DND-41 (cell line): ENCODE results near the gene S1PR4.
A peak's percentile ranks its signal among the peaks of the same experiment; 100 is the strongest.

Source experiments
- ATAC-seq: fragments of 200-7000 bp; cut with Tn5 transposase; 3 replicates; pipeline ENCODE4 v1.9.1; 2021; ENCODE audit warnings: low read depth; ENCODE audit not compliant: insufficient read depth
- DNase-seq: peaks from one replicate; pipeline ENCODE4 v3.0.0-alpha.2; 2020
- H2AFZ ChIP-seq: 2 replicates; pipeline ENCODE4 v1.6.0; 2012; ENCODE audit warnings: low read depth, low read length
- H3K27ac ChIP-seq: 2 replicates; pipeline ENCODE4 v1.5.1; 2012; ENCODE audit warnings: low read length, inconsistent platforms
- H3K27me3 ChIP-seq: fragments of 200-600 bp; sonication (generic); 2 replicates; pipeline ENCODE4 v1.6.0; 2012; ENCODE audit warnings: low read length, mild to moderate bottlenecking, inconsistent platforms; ENCODE audit not compliant: insufficient read depth, poor library complexity
- H3K36me3 ChIP-seq: 2 replicates; pipeline ENCODE4 v1.5.1; 2012; ENCODE audit warnings: low read length, inconsistent platforms; ENCODE audit not compliant: insufficient read depth
- H3K4me1 ChIP-seq: 2 replicates; pipeline ENCODE4 v1.5.1; 2012; ENCODE audit warnings: mild to moderate bottlenecking, low read length; ENCODE audit not compliant: insufficient read depth
- H3K4me2 ChIP-seq: 2 replicates; pipeline ENCODE4 v1.6.0; 2012; ENCODE audit warnings: mild to moderate bottlenecking, moderate library complexity, low read length, inconsistent platforms; ENCODE audit not compliant: insufficient read depth
- H3K4me3 ChIP-seq, 2 experiments: fragments of 200-600 bp in 1 of 2; shearing (Covaris generic) in 1 of 2; 2 replicates each; pipeline ENCODE4 v1.5.1; 2012 to 2016; ENCODE audit warnings: inconsistent platforms in 2 of 2, low read length in 2 of 2, mild to moderate bottlenecking in 2 of 2, low read depth in 1 of 2, moderate library complexity in 1 of 2
- H3K79me2 ChIP-seq: 2 replicates; pipeline ENCODE4 v1.6.0; 2012; ENCODE audit warnings: low read length, inconsistent platforms; ENCODE audit not compliant: insufficient read depth
- H3K9ac ChIP-seq: 2 replicates; pipeline ENCODE4 v1.6.0; 2012; ENCODE audit warnings: low read depth, mild to moderate bottlenecking, inconsistent platforms, low read length, moderate library complexity
- H3K9me3 ChIP-seq: 2 replicates; pipeline ENCODE4 v1.5.1; 2012; ENCODE audit warnings: low read length, moderate library complexity, mild to moderate bottlenecking, inconsistent platforms; ENCODE audit not compliant: insufficient read depth, severe bottlenecking
- H4K20me1 ChIP-seq: 2 replicates; pipeline ENCODE4 v1.6.0; 2012; ENCODE audit warnings: low read length; ENCODE audit not compliant: insufficient read depth
- EZH2 ChIP-seq: IDR thresholded peaks from 3 replicates; pipeline ENCODE4 v1.6.1; 2012; ENCODE audit warnings: borderline replicate concordance, low read depth, mild to moderate bottlenecking, moderate library complexity, low read length, inconsistent platforms; ENCODE audit not compliant: severe bottlenecking
- TF ChIP-seq, protein P1 (sequence below): IDR thresholded peaks from 2 replicates; pipeline ENCODE4 v1.5.1; 2012; ENCODE audit warnings: borderline replicate concordance, low read length, moderate library complexity, mild to moderate bottlenecking; ENCODE audit not compliant: poor library complexity, severe bottlenecking; ENCODE audit errors: extremely low read depth

The S1PR4 gene

DNA sequence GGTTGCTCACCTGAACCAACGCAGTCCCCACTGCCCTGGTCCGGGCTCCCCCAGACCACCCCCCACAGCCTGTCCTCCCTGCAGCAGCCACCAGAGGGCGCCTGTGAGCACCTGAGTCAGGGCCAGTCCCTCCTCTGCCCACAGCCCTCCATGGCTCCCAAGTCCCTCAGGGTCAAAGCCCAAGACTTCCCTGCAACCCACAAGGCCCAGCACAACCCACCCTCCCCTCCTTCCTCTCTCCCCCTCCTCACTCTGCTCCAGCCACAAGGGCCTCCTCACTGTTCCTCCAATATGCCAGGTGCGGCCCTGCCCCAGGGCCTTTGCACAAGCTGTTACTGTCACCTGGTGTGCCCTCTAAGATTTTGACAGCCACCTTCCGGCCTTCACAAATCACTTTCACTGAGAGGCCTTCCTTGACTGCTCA, 31.9 kb upstream of the S1PR4 start:
- H3K9ac ChIP-seq = no peak overlapping the region; the same call in 1 of the 2 replicates
- H2AFZ ChIP-seq = no peak overlapping the region
- H3K4me1 ChIP-seq = peaks cover 88% of the 10 kb centered on the region
- H3K9me3 ChIP-seq = no peaks in the 10 kb centered on the region
- peak; percentile 59 for ATAC-seq
- H3K36me3 ChIP-seq = peaks cover 90% of the 10 kb centered on the region
- H3K27ac ChIP-seq = peak overlapping the region; percentile 75
- no peak overlapping the region; a peak in 1 of 4 replicates for H3K4me3 ChIP-seq
- peak overlapping the region; percentile 46 for H3K4me2 ChIP-seq
- H3K79me2 ChIP-seq = peaks cover 99% of the 10 kb centered on the region
- no peak for TF ChIP-seq EZH2
- TF ChIP-seq, protein P1, sequence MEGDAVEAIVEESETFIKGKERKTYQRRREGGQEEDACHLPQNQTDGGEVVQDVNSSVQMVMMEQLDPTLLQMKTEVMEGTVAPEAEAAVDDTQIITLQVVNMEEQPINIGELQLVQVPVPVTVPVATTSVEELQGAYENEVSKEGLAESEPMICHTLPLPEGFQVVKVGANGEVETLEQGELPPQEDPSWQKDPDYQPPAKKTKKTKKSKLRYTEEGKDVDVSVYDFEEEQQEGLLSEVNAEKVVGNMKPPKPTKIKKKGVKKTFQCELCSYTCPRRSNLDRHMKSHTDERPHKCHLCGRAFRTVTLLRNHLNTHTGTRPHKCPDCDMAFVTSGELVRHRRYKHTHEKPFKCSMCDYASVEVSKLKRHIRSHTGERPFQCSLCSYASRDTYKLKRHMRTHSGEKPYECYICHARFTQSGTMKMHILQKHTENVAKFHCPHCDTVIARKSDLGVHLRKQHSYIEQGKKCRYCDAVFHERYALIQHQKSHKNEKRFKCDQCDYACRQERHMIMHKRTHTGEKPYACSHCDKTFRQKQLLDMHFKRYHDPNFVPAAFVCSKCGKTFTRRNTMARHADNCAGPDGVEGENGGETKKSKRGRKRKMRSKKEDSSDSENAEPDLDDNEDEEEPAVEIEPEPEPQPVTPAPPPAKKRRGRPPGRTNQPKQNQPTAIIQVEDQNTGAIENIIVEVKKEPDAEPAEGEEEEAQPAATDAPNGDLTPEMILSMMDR = peak; percentile 95
- H3K27me3 ChIP-seq = no peaks in the 10 kb centered on the region
- peaks cover 77% of the 10 kb centered on the region for H4K20me1 ChIP-seq
- DNase-seq = peak; percentile 65

DNA sequence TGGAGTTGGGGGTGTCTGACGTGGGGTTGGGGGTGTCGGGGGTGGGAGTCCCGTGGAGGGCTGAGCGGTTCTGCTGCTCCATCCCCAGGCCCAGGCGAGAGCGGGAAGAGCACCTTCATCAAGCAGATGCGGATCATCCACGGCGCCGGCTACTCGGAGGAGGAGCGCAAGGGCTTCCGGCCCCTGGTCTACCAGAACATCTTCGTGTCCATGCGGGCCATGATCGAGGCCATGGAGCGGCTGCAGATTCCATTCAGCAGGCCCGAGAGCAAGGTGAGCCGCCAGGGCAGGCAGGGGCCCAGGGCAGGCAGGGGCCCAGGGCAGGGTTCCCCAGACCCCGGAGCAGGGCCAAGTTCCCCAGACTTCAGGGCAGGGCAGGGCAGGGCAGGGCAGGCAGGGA, 30.1 kb upstream of the S1PR4 start:
- peak overlapping the region; percentile 25; the same call in 1 of the 2 replicates for H3K4me2 ChIP-seq
- peaks cover 89% of the 10 kb centered on the region for H3K4me1 ChIP-seq
- TF ChIP-seq EZH2 = no peak
- ATAC-seq (no peak), DNase-seq (no peak)
- no peak overlapping the region for H2AFZ ChIP-seq
- peaks cover 91% of the 10 kb centered on the region for H3K36me3 ChIP-seq
- peak overlapping the region in 1 of 2 experiments; percentile 28; a peak in 1 of 4 replicates for H3K4me3 ChIP-seq
- peak overlapping the region; percentile 22; the same call in 1 of the 2 replicates for H3K27ac ChIP-seq
- H3K9me3 ChIP-seq = peaks cover 5% of the 10 kb centered on the region
- peaks cover 99% of the 10 kb centered on the region for H3K79me2 ChIP-seq
- no peaks in the 10 kb centered on the region for H3K27me3 ChIP-seq
- H4K20me1 ChIP-seq = peaks cover 71% of the 10 kb centered on the region
- no peak overlapping the region for H3K9ac ChIP-seq

DNA sequence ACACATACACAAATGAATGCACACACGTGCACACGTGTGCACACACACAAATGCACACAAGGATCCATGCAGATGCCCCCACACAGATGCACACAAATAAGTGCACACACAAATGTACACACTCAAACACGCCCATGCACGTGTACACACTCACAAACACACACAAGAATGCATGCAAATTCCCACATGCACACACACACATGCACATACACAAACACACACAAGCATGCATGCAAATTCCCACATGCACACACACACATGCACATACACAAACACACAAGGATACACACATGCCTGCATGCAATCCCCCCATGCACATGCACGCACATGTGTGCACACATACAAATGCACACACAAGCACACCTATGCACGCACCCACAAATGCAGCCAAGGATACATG, 29.5 kb upstream of the S1PR4 start:
- TF ChIP-seq, protein P1 = no peak
- TF ChIP-seq EZH2 = no peak
- ATAC-seq (no peak), DNase-seq (no peak)
- peak overlapping the region; percentile 45 for H3K27ac ChIP-seq
- no peaks in the 10 kb centered on the region for H3K27me3 ChIP-seq
- no peak overlapping the region for H3K9ac ChIP-seq
- H3K79me2 ChIP-seq = peaks cover 99% of the 10 kb centered on the region
- H3K4me1 ChIP-seq = peaks cover 89% of the 10 kb centered on the region
- peaks cover 65% of the 10 kb centered on the region for H4K20me1 ChIP-seq
- no peak overlapping the region for H2AFZ ChIP-seq
- peak overlapping the region in 1 of 2 experiments; percentile 28; a peak in 1 of 4 replicates for H3K4me3 ChIP-seq
- peak overlapping the region; percentile 25; the same call in 1 of the 2 replicates for H3K4me2 ChIP-seq
- H3K9me3 ChIP-seq = peaks cover 5% of the 10 kb centered on the region
- peaks cover 91% of the 10 kb centered on the region for H3K36me3 ChIP-seq

DNA sequence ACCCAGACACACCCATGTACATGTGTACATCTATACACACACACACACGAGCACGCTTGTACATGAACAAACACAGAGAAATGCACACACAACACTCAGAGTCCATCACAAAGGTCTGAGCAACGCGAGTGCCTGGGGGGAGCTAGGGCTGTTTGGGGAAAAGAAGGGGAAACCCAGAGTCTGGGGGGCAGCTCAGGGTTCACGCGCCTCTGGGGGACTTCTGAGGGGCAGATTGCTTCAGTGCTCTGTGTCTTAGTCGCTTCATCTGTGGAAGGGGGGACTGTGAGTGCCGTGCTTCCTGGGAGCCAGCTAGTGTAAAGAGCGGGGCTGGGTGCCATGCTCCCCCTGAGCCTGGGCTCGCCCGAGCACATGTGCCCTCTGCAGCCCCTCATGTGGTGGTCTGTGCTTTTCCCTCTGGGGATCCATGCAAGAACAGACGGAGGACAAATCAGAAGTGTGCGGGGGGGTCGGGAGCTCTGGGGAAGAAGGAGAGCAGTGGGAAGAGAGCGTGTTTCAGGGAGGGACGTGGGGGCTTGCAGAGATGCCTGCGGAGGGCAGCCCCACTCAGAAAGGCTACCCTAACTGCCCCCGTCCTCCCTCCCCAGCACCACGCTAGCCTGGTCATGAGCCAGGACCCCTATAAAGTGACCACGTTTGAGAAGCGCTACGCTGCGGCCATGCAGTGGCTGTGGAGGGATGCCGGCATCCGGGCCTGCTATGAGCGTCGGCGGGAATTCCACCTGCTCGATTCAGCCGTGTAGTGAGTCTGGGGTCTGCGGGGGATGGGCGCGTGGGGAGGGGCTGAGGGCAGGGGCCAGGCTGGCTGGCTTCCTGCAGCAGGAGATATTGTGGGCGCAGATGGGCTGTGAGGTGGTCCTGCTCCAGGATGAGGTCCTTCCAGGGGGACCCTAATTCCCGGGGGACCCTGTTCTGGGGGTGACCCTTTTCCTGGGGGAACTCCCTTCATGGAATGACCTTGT, 28.8 kb upstream of the S1PR4 start:
- H3K36me3 ChIP-seq = peaks cover 95% of the 10 kb centered on the region
- peak overlapping the region; percentile 93 for H3K27ac ChIP-seq
- H3K4me3 ChIP-seq = peak overlapping the region in 1 of 2 experiments; percentile 28; a peak in 1 of 4 replicates

More for the DNA sequence above, 28.8 kb upstream of the S1PR4 start:
- TF ChIP-seq EZH2 = no peak
- TF ChIP-seq, protein P1 = no peak
- ATAC-seq (no peak), DNase-seq (no peak)
- peaks cover 99% of the 10 kb centered on the region for H3K79me2 ChIP-seq
- H3K4me1 ChIP-seq = peaks cover 94% of the 10 kb centered on the region
- no peak overlapping the region for H2AFZ ChIP-seq
- no peaks in the 10 kb centered on the region for H3K27me3 ChIP-seq
- H3K4me2 ChIP-seq = peak overlapping the region; percentile 25
- peaks cover 63% of the 10 kb centered on the region for H4K20me1 ChIP-seq
- no peak overlapping the region for H3K9ac ChIP-seq
- H3K9me3 ChIP-seq = peaks cover 5% of the 10 kb centered on the region
